ENCODE measurements around the gene PPFIA3. TPM values are rescaled to one million over a fixed set of nuclear protein-coding genes. Genes with fewer than 3 reads are reported as not detected.

PPFIA3 gene
- total RNA-seq, 2 donors from 2014 or later: 27.5 to 36.3 TPM

DNA sequence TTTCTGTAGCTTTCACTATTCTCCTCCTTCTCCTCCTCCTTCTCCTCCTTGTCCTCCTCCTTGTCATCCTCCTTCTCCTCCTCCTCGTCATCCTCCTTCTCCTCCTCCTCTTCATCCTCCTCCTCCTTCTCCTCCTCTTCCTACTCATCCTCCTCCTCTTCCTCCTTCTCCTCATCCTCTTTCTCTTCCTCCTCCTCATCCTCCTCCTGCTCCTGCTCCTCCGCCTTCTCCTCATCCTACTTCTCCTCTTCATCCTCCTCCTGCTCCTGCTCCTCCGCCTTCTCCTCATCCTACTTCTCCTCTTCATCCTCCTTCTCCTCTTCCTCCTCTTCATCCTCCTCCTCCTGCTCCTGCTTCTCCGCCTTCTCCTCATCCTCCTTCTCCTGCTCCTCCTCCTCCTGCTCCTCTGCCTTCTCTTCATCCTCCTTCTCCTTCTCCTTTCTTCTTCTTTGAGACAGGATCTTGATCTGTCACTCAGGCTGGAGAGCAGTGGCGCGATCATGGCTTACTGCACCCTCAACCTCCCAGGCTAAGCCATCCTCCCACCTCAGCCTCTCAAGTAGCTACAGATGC, 74.6 kb downstream of the PPFIA3 start:
- no peak overlapping the region for H3K27ac ChIP-seq
- H3K4me1 ChIP-seq: peaks cover 8% of the 10 kb centered on the region
- H3K9me3 ChIP-seq: no peaks in the 10 kb centered on the region
- H3K9ac ChIP-seq (ENCODE audit: low read depth in 2 of 2, low read length in 2 of 2): no peak overlapping the region
- no peak for TF ChIP-seq CTCF (IDR thresholded peaks at IDR 0.05)
- intact Hi-C loops (cut with DNase I): no loop called here
- H3K36me3 ChIP-seq: peaks cover 2% of the 10 kb centered on the region
- no peak for DNase-seq
- H3K27me3 ChIP-seq: no peaks in the 10 kb centered on the region
- H3K4me3 ChIP-seq: no peak overlapping the region

- intact Hi-C loops (cut with DNase I): no loop called here
- H3K36me3 ChIP-seq: peaks cover 2% of the 10 kb centered on the region
- DNase-seq: no peak
Measured at GRCh38 chr19:49194408-49194807, 75.1 kb downstream of the PPFIA3 start.

DNA sequence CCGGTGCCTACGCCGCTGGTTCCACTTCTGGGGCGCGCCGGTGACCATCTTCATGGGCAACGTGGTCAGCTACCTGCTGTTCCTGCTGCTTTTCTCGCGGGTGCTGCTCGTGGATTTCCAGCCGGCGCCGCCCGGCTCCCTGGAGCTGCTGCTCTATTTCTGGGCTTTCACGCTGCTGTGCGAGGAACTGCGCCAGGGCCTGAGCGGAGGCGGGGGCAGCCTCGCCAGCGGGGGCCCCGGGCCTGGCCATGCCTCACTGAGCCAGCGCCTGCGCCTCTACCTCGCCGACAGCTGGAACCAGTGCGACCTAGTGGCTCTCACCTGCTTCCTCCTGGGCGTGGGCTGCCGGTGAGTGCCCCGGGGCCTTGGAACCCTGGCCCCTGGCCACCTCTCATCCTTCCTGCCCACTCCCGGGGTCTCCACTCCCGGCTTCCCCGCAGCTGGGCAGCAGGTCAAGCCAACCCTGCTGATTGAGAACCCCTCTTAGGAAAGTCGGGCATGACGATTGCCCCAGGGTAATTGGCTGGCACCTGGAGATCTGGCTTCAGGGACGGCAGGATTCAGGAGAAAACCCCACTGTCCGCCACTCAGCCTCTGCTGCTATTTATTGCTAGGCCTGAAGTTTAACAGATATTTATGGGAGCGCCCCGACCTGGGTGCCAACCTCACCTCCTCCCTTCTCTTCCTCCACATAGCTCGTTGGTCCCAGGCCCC, 77.3 kb downstream of the PPFIA3 start:
- peak overlapping the region; percentile 30 to 68 for H3K9ac ChIP-seq (ENCODE audit: low read depth in 2 of 2, low read length in 2 of 2)
- peak; percentile 60 for DNase-seq
- no peaks in the 10 kb centered on the region for H3K27me3 ChIP-seq
- H3K36me3 ChIP-seq: no peaks in the 10 kb centered on the region
- no peaks in the 10 kb centered on the region for H3K9me3 ChIP-seq
- intact Hi-C loops (cut with DNase I): loop anchor here (5.0 kb wide), 1 partner anchor 39 kb away; the partner anchor contains the start of genes HRC and TRPM4
- H3K27ac ChIP-seq: peak overlapping the region; percentile 76
- H3K4me1 ChIP-seq: peaks cover 15% of the 10 kb centered on the region
- TF ChIP-seq CTCF (IDR thresholded peaks at IDR 0.05): no peak
- H3K4me3 ChIP-seq: no peak overlapping the region

More at GRCh38 chr19:49194408-49194807, 75.1 kb downstream of the PPFIA3 start:
- Histone ChIP-seq H3K4me3 (no peak overlapping the region), H3K27ac (no peak overlapping the region), H3K9me3 (no peaks in the 10 kb centered on the region), H3K9ac (ENCODE audit: low read depth in 2 of 2, low read length in 2 of 2) (no peak overlapping the region), H3K4me1 (peaks cover 12% of the 10 kb centered on the region), H3K27me3 (no peaks in the 10 kb centered on the region)
- TF ChIP-seq CTCF (IDR thresholded peaks at IDR 0.05): no peak

DNA sequence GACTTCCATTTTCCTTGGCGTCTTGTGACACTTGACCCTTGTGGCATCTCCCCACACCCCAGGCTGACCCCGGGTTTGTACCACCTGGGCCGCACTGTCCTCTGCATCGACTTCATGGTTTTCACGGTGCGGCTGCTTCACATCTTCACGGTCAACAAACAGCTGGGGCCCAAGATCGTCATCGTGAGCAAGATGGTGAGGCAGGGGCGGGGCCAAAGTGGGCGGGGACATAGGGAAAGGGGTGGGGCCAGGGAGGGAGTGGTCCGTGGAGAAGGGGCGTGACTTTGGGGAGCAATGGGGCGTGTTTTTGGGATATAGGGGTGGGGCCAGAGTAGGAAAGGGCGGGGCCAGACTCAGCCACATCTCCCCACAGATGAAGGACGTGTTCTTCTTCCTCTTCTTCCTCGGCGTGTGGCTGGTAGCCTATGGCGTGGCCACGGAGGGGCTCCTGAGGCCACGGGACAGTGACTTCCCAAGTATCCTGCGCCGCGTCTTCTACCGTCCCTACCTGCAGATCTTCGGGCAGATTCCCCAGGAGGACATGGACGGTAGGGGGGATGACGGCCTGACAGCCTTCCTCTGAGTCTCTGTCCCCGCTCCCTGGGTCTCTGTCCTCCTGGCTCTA, 81.0 kb downstream of the PPFIA3 start:
- Histone ChIP-seq H3K9ac (ENCODE audit: low read depth in 2 of 2, low read length in 2 of 2) (peak overlapping the region in 1 of 2 donors; percentile 12), H3K4me1 (peaks cover 15% of the 10 kb centered on the region), H3K9me3 (no peaks in the 10 kb centered on the region), H3K27ac (peak overlapping the region; percentile 19), H3K4me3 (no peak overlapping the region), H3K27me3 (no peaks in the 10 kb centered on the region), H3K36me3 (no peaks in the 10 kb centered on the region)
- intact Hi-C loops (cut with DNase I): loop anchor here (5.0 kb wide), 1 partner anchor 53 kb away; no protein-coding TSS in a partner anchor
- TF ChIP-seq CTCF (IDR thresholded peaks at IDR 0.05): no peak
- peak; percentile 63 for DNase-seq

Other genes starting within 250 kb of the PPFIA3 start
- gene PPP1R15A, start 247.1 kb upstream of the PPFIA3 start, total RNA-seq: 10 to 100 TPM; 23.9 to 33.3 TPM
- gene TULP2, start 220.8 kb upstream of the PPFIA3 start, total RNA-seq: not detected
- 100 to 1,000 TPM; 180 to 184 TPM for gene NUCB1, start 219.2 kb upstream of the PPFIA3 start, total RNA-seq
- 1 to 10 TPM in 1 of 2 donors, not detected in 1; 1.5 TPM for gene DHDH, start 185.8 kb upstream of the PPFIA3 start, total RNA-seq
- 100 to 1,000 TPM; 144 to 223 TPM for gene BAX, start 164.7 kb upstream of the PPFIA3 start, total RNA-seq
- gene FTL, start 154.2 kb upstream of the PPFIA3 start, total RNA-seq: 1,000 to 10,000 TPM; 1,463 to 1,600 TPM
- 10 to 100 TPM; 48.8 to 54.7 TPM for gene GYS1, start 126.2 kb upstream of the PPFIA3 start, total RNA-seq
- gene RUVBL2, start 125.7 kb upstream of the PPFIA3 start, total RNA-seq: 100 to 1,000 TPM in 1 of 2 donors, 10 to 100 TPM in 1; 54.1 to 151 TPM
- gene LHB, start 102.5 kb upstream of the PPFIA3 start, total RNA-seq: not detected
- gene CGB3, start 95.2 kb upstream of the PPFIA3 start, total RNA-seq: not detected
- gene CGB2, start 87.7 kb upstream of the PPFIA3 start, total RNA-seq: not detected
- not detected for gene CGB1, start 82.6 kb upstream of the PPFIA3 start, total RNA-seq
- gene CGB5, start 75.7 kb upstream of the PPFIA3 start, total RNA-seq: not detected
- gene CGB8, start 70.4 kb upstream of the PPFIA3 start, total RNA-seq: not detected
- not detected for gene CGB7, start 61.8 kb upstream of the PPFIA3 start, total RNA-seq
- gene NTF4, start 54.7 kb upstream of the PPFIA3 start, total RNA-seq: not detected
- not detected for gene KCNA7, start 46.8 kb upstream of the PPFIA3 start, total RNA-seq
- 100 to 1,000 TPM; 124 to 204 TPM for gene SNRNP70, start 34.1 kb upstream of the PPFIA3 start, total RNA-seq
- 10 to 100 TPM; 11.8 to 14.6 TPM for gene LIN7B, start 5.2 kb upstream of the PPFIA3 start, total RNA-seq
- 1 to 10 TPM; 3.5 to 4.8 TPM for gene C19orf73, start 401 bp upstream of the PPFIA3 start, total RNA-seq
- 1 to 10 TPM in 1 of 2 donors, under 1 TPM in 1; 0.53 to 1.8 TPM for gene HRC, start 35.9 kb downstream of the PPFIA3 start, total RNA-seq
- gene TRPM4, start 38.2 kb downstream of the PPFIA3 start, total RNA-seq: 100 to 1,000 TPM; 175 to 307 TPM
- gene SLC6A16, start 205.6 kb downstream of the PPFIA3 start, total RNA-seq: under 1 TPM; 0.17 to 0.82 TPM
- gene CD37, start 215.9 kb downstream of the PPFIA3 start, total RNA-seq: 1 to 10 TPM; 7.4 to 8.6 TPM
- gene TEAD2, start 242.9 kb downstream of the PPFIA3 start, total RNA-seq: 10 to 100 TPM; 17.0 to 17.7 TPM
- gene DKKL1, start 244.3 kb downstream of the PPFIA3 start, total RNA-seq: not detected